Measurements from ENCODE around the gene VIM. TPM values are rescaled to one million over a fixed set of nuclear protein-coding genes. Genes with fewer than 3 reads are reported as not detected.

Gene VIM
- total and polyA plus RNA-seq, 2 donors from 2014 or later, result 403 to 1,044 TPM

DNA sequence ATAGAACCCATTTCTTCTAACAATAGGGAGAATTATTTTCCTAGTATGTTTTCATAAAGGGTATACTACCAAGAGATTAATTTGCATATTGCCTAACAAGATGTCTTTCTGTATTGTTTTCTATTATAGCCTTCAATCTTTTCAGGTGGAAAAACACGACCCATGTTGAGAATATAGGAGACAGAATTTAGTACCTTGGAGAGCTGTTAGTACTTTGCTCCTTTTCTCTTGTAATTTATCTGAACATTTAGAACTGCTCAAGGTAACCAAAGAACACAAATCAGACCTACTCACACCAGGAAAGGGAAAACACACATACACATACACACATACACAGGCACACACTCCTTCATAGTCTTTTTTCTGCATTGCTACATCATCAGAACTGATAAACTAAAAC, 18.7 kb upstream of the VIM start:
- H3K9ac ChIP-seq (ENCODE audit: low read length in 3 of 3), result no peak overlapping the region
- H3K36me3 ChIP-seq (ENCODE audit: control insufficient read depth in 2 of 3, insufficient read depth in 3 of 3, low read length in 3 of 3), result no peaks in the 10 kb centered on the region
- FAIRE-seq, result no peak
- no peak for DNase-seq
- H3K27ac ChIP-seq (ENCODE audit: low read depth in 2 of 2, low read length in 2 of 2), result no peak overlapping the region
- peaks cover 0 to 4% (median 0%) of the 10 kb centered on the region in 3 donors for H3K4me1 ChIP-seq (ENCODE audit: control insufficient read depth in 2 of 3, insufficient read depth in 2 of 3, low read depth in 1 of 3, low read length in 3 of 3)
- no peaks in the 10 kb centered on the region for H3K27me3 ChIP-seq (ENCODE audit: control insufficient read depth, insufficient read depth, low read length)
- H3K4me3 ChIP-seq (ENCODE audit: low read length in 3 of 3), result no peak overlapping the region
- intact Hi-C loops (cut with DNase I), result no loop called here
- no peaks in the 10 kb centered on the region for H3K9me3 ChIP-seq (ENCODE audit: control insufficient read depth in 2 of 3, insufficient read depth in 1 of 3, low read length in 3 of 3)
- TF ChIP-seq, protein P1, sequence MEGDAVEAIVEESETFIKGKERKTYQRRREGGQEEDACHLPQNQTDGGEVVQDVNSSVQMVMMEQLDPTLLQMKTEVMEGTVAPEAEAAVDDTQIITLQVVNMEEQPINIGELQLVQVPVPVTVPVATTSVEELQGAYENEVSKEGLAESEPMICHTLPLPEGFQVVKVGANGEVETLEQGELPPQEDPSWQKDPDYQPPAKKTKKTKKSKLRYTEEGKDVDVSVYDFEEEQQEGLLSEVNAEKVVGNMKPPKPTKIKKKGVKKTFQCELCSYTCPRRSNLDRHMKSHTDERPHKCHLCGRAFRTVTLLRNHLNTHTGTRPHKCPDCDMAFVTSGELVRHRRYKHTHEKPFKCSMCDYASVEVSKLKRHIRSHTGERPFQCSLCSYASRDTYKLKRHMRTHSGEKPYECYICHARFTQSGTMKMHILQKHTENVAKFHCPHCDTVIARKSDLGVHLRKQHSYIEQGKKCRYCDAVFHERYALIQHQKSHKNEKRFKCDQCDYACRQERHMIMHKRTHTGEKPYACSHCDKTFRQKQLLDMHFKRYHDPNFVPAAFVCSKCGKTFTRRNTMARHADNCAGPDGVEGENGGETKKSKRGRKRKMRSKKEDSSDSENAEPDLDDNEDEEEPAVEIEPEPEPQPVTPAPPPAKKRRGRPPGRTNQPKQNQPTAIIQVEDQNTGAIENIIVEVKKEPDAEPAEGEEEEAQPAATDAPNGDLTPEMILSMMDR (IDR thresholded peaks at IDR 0.05; ENCODE audit: borderline replicate concordance, extremely low read depth, insufficient read depth), result no peak

- no peak for DNase-seq
- Histone ChIP-seq H3K4me3 (ENCODE audit: low read length in 3 of 3) (no peak overlapping the region), H3K36me3 (ENCODE audit: control insufficient read depth in 2 of 3, insufficient read depth in 3 of 3, low read length in 3 of 3) (no peaks in the 10 kb centered on the region), H3K27ac (ENCODE audit: low read depth in 2 of 2, low read length in 2 of 2) (no peak overlapping the region), H3K9me3 (ENCODE audit: control insufficient read depth in 2 of 3, insufficient read depth in 1 of 3, low read length in 3 of 3) (no peaks in the 10 kb centered on the region), H3K9ac (ENCODE audit: low read length in 3 of 3) (no peak overlapping the region), H3K4me1 (ENCODE audit: control insufficient read depth in 2 of 3, insufficient read depth in 2 of 3, low read depth in 1 of 3, low read length in 3 of 3) (peaks cover 0 to 4% (median 0%) of the 10 kb centered on the region in 3 donors), H3K27me3 (ENCODE audit: control insufficient read depth, insufficient read depth, low read length) (no peaks in the 10 kb centered on the region)
- intact Hi-C loops (cut with DNase I), result no loop called here
- TF ChIP-seq, protein P1 (IDR thresholded peaks at IDR 0.05; ENCODE audit: borderline replicate concordance, extremely low read depth, insufficient read depth), result no peak
- peak; percentile 60 for FAIRE-seq
Measured at GRCh38 chr10:17209881-17210280, 18.2 kb upstream of the VIM start.

- H3K9me3 ChIP-seq (ENCODE audit: control insufficient read depth in 2 of 3, insufficient read depth in 1 of 3, low read length in 3 of 3), result no peaks in the 10 kb centered on the region
- H3K27ac ChIP-seq (ENCODE audit: low read depth in 2 of 2, low read length in 2 of 2), result no peak overlapping the region
- H3K27me3 ChIP-seq (ENCODE audit: control insufficient read depth, insufficient read depth, low read length), result no peaks in the 10 kb centered on the region
- H3K36me3 ChIP-seq (ENCODE audit: control insufficient read depth in 2 of 3, insufficient read depth in 3 of 3, low read length in 3 of 3), result no peaks in the 10 kb centered on the region
- H3K9ac ChIP-seq (ENCODE audit: low read length in 3 of 3), result no peak overlapping the region
- H3K4me3 ChIP-seq (ENCODE audit: low read length in 3 of 3), result no peak overlapping the region
- peaks cover 0 to 4% (median 0%) of the 10 kb centered on the region in 3 donors for H3K4me1 ChIP-seq (ENCODE audit: control insufficient read depth in 2 of 3, insufficient read depth in 2 of 3, low read depth in 1 of 3, low read length in 3 of 3)
- intact Hi-C loops (cut with DNase I), result no loop called here
- peak; percentile 6 for FAIRE-seq
- peak in 1 of 5 donors; percentile 29 for DNase-seq
- TF ChIP-seq, protein P1 (IDR thresholded peaks at IDR 0.05; ENCODE audit: borderline replicate concordance, extremely low read depth, insufficient read depth), result no peak
Measured at GRCh38 chr10:17210361-17210760, 17.7 kb upstream of the VIM start.

- Histone ChIP-seq H3K4me3 (ENCODE audit: low read length in 3 of 3) (no peak overlapping the region), H3K9me3 (ENCODE audit: control insufficient read depth in 2 of 3, insufficient read depth in 1 of 3, low read length in 3 of 3) (no peaks in the 10 kb centered on the region), H3K27me3 (ENCODE audit: control insufficient read depth, insufficient read depth, low read length) (no peaks in the 10 kb centered on the region), H3K4me1 (ENCODE audit: control insufficient read depth in 2 of 3, insufficient read depth in 2 of 3, low read depth in 1 of 3, low read length in 3 of 3) (peaks cover 0 to 4% (median 0%) of the 10 kb centered on the region in 3 donors), H3K9ac (ENCODE audit: low read length in 3 of 3) (no peak overlapping the region), H3K27ac (ENCODE audit: low read depth in 2 of 2, low read length in 2 of 2) (no peak overlapping the region), H3K36me3 (ENCODE audit: control insufficient read depth in 2 of 3, insufficient read depth in 3 of 3, low read length in 3 of 3) (no peaks in the 10 kb centered on the region)
- intact Hi-C loops (cut with DNase I), result no loop called here
- DNase-seq (no peak), FAIRE-seq (no peak)
- TF ChIP-seq, protein P1 (IDR thresholded peaks at IDR 0.05; ENCODE audit: borderline replicate concordance, extremely low read depth, insufficient read depth), result no peak
Measured at GRCh38 chr10:17212802-17213221, 15.2 kb upstream of the VIM start.
